HepG2 (cell line): ENCODE data around the gene SYNPO. TPM values are rescaled to one million over a fixed set of nuclear protein-coding genes. Genes with fewer than 3 reads are reported as not detected.

Experiments used
- ATAC-seq: fragments of 200-7000 bp; cut with Tn5 transposase; 3 replicates; pipeline ENCODE4 v1.9.1; 2020; ENCODE audit warnings: mild to moderate bottlenecking, moderate library complexity
- BruUV-seq: library from RNA; stranded (reverse); fragments of 400-500 nt; replicated peaks from 2 replicates; lab custom pipeline; 2021; lab: Mats Ljungman, UMichigan
- CTCF ChIA-PET: fragments of 300-600 bp; formaldehyde crosslinking; extraction: SDS; loops from one replicate; lab custom pipeline; 2021; ENCODE audit warnings: low total read pairs, inconsistent platforms, low intra/inter-chr PET ratio; lab: Yijun Ruan, JAX
- POLR2A ChIA-PET: fragments of 350-600 bp; sonication (Branson Sonifier 250); formaldehyde crosslinking; loops from one replicate; lab custom pipeline; 2020; ENCODE audit warnings: antibody characterized with exemption, inconsistent platforms; lab: Yijun Ruan, JAX
- DNase-seq: peaks from one replicate; pipeline ENCODE4 v3.0.0-alpha.2; 2015; ENCODE audit warnings: low spot score
- FAIRE-seq: peaks from 3 replicates; lab custom pipeline; 2011; peaks lifted over from hg19 to GRCh38; lab: Jason Lieb, UNC
- H2AFZ ChIP-seq: one replicate; pipeline ENCODE4 v1.6.1; 2011; ENCODE audit warnings: low read length, inconsistent platforms
- H3K27ac ChIP-seq: fragments of 300-600 bp; 3 replicates; pipeline ENCODE4 v1.8.0; 2011; ENCODE audit warnings: mixed run types, mild to moderate bottlenecking, mixed read lengths, low read length, inconsistent platforms; ENCODE audit not compliant: insufficient read depth; ENCODE audit errors: extremely low read length
- H3K27me3 ChIP-seq, 2 experiments: fragments of 200-600 bp in 1 of 2; 2 replicates in 1 of 2; 3 replicates in 1 of 2; pipeline versions ENCODE4 v1.6.0 to v1.8.0; 2011; ENCODE audit warnings: low read length in 2 of 2, mild to moderate bottlenecking in 2 of 2, moderate library complexity in 2 of 2, inconsistent platforms in 1 of 2; ENCODE audit not compliant: insufficient read depth in 2 of 2, control insufficient read depth in 1 of 2
- H3K36me3 ChIP-seq, 2 experiments: fragments of 200-600 bp in 1 of 2; replicated peaks in 1 of 2; 2 replicates in 1 of 2; 3 replicates in 1 of 2; pipeline versions ENCODE4 v1.5.1 to v1.8.0; 2011; ENCODE audit warnings: low read length in 2 of 2, inconsistent platforms in 1 of 2; ENCODE audit not compliant: insufficient read depth in 2 of 2, control insufficient read depth in 1 of 2
- H3K4me1 ChIP-seq: 2 replicates; pipeline ENCODE4 v1.5.1; 2012; ENCODE audit warnings: low read length, inconsistent platforms; ENCODE audit not compliant: insufficient read depth
- H3K4me2 ChIP-seq: 2 replicates; pipeline ENCODE4 v1.6.0; 2011; ENCODE audit warnings: low read depth, low read length, inconsistent platforms
- H3K4me3 ChIP-seq, 3 experiments: fragments of 200-600 bp in 1 of 3; sonication (generic), shearing (Covaris generic) in 1 of 3; replicated peaks in 1 of 3; 2 replicates each; pipeline ENCODE4 v1.5.1; 2011 to 2016; ENCODE audit warnings: low read length in 3 of 3, inconsistent platforms in 2 of 3, low read depth in 2 of 3, mild to moderate bottlenecking in 2 of 3, control low read depth in 1 of 3, mixed read lengths in 1 of 3; ENCODE audit not compliant: insufficient read depth in 1 of 3
- H3K79me2 ChIP-seq: one replicate; pipeline ENCODE4 v1.6.1; 2011; ENCODE audit warnings: low read length, inconsistent platforms; ENCODE audit not compliant: insufficient read depth
- H3K9ac ChIP-seq: 2 replicates; pipeline ENCODE4 v1.6.0; 2011; ENCODE audit warnings: mild to moderate bottlenecking, low read depth, low read length, inconsistent platforms; ENCODE audit not compliant: insufficient read depth
- H3K9me3 ChIP-seq: 2 replicates; pipeline ENCODE4 v1.5.1; 2012; ENCODE audit warnings: mild to moderate bottlenecking, low read length
- H4K20me1 ChIP-seq: 2 replicates; pipeline ENCODE4 v1.6.0; 2011; ENCODE audit warnings: inconsistent platforms, mild to moderate bottlenecking, low read length, moderate library complexity; ENCODE audit not compliant: insufficient read depth
- BHLHE40 ChIP-seq: IDR thresholded peaks from 2 replicates; pipeline ENCODE4 v1.6.1; 2011; ENCODE audit warnings: low read length, improper control_type of control experiment
- CBX5 ChIP-seq: sonication (generic); formaldehyde crosslinking; IDR thresholded peaks from 2 replicates; pipeline ENCODE4 v1.4.0; 2020; ENCODE audit warnings: missing genetic modification reagents, borderline replicate concordance
- GPN1 ChIP-seq: sonication (generic); formaldehyde crosslinking; IDR thresholded peaks from 2 replicates; pipeline ENCODE4 v1.5.1; 2020; ENCODE audit warnings: missing genetic modification reagents, borderline replicate concordance
- HNF4A ChIP-seq: sonication (generic); formaldehyde crosslinking; IDR thresholded peaks from 2 replicates; pipeline ENCODE4 v1.4.0; 2020; ENCODE audit warnings: missing genetic modification reagents
- MLXIP ChIP-seq: sonication (generic); formaldehyde crosslinking; IDR thresholded peaks from 2 replicates; pipeline ENCODE4 v1.9.0; 2021; ENCODE audit warnings: missing genetic modification reagents, borderline replicate concordance
- PPARG ChIP-seq: conservative IDR thresholded peaks from 2 replicates; pipeline ENCODE4 v1.6.1; 2016; ENCODE audit warnings: missing biosample characterization, missing genetic modification reagents
- ZBTB38 ChIP-seq: sonication (generic); formaldehyde crosslinking; IDR thresholded peaks from 2 replicates; pipeline ENCODE4 v1.5.1; 2020; ENCODE audit warnings: mild to moderate bottlenecking, missing genetic modification reagents
- ZNF121 ChIP-seq: sonication (generic); formaldehyde crosslinking; IDR thresholded peaks from 2 replicates; pipeline ENCODE4 v1.5.0; 2020; ENCODE audit warnings: mild to moderate bottlenecking, missing genetic modification reagents
- ZNF256 ChIP-seq: sonication (generic); formaldehyde crosslinking; conservative IDR thresholded peaks from 2 replicates; pipeline ENCODE4 v1.4.0; 2020; ENCODE audit warnings: missing genetic modification reagents
- ZNF432 ChIP-seq: sonication (generic); formaldehyde crosslinking; IDR thresholded peaks from 2 replicates; pipeline ENCODE4 v1.5.0; 2020; ENCODE audit warnings: missing genetic modification reagents, mild to moderate bottlenecking, borderline replicate concordance
- ZNF615 ChIP-seq: sonication (generic); formaldehyde crosslinking; IDR thresholded peaks from 2 replicates; pipeline ENCODE4 v1.5.0; 2020; ENCODE audit warnings: mild to moderate bottlenecking, missing genetic modification reagents, borderline replicate concordance
- WGBS: methylation state at CpG from one replicate; pipeline ENCODE4 v1.1.6; 2017; ENCODE audit warnings: low lambda C conversion rate; 5-methylcytosine and 5-hydroxymethylcytosine counted together
- in situ Hi-C: cut with HindIII; loops from 2 replicates; pipeline ENCODE4 v1.10.0; 2017; ENCODE audit warnings: low pct_unique_long_range_greater_than_20kb; ENCODE audit not compliant: extremely low pct_ligation_motif_present
- intact Hi-C: fragments of 100-400 bp; cut with micrococcal nuclease; formaldehyde crosslinking; loops from one replicate; pipeline ENCODE4 v1.10.0; 2022; ENCODE audit not compliant: unreplicated experiment
- polyA plus RNA-seq, 8 experiments: library from polyadenylated mRNA; depleted of rRNA in 3 of 8; stranded (reverse) in 7 of 8; unstranded in 1 of 8; fragments of >200 nt; fragmentation: Illumina TruSeq in 4 of 8; extraction: Trizol in 4 of 8; gene quantifications; 2 replicates each; pipeline versions ENCODE4 v1.2.1 to v1.2.3, GENCODE V29; 2011 to 2016; ENCODE audit warnings: low read depth in 4 of 8, missing spikeins in 1 of 8, mixed read lengths in 1 of 8; ENCODE audit not compliant: insufficient read depth in 1 of 8
- total RNA-seq, 5 experiments: library from RNA; depleted of rRNA; stranded (reverse); fragments of >200 nt; fragmentation: Illumina TruSeq; extraction: Trizol; gene quantifications; 2 replicates each; pipeline ENCODE4 v1.2.3, GENCODE V29; 2016; ENCODE audit warnings: low read depth in 1 of 5

SYNPO gene
- total and polyA plus RNA-seq, 2 of the 13 experiments (the other 11 are each of a cell fraction or from before 2014, with no cell fraction given): 0.09 to 0.30 TPM

GRCh38 chr5:150606476-150606875 lies 34.0 kb upstream of the SYNPO start:
- CTCF ChIA-PET: no interaction called here
- BruUV-seq: no TSS peak
- intact Hi-C loops (no loop called here), in situ Hi-C loops (no loop called here)
- H2AFZ ChIP-seq: no peak overlapping the region
- no peaks in the 10 kb centered on the region for H4K20me1 ChIP-seq
- H3K4me3 ChIP-seq: no peak overlapping the region
- peaks cover 41% of the 10 kb centered on the region for H3K4me1 ChIP-seq
- POLR2A ChIA-PET: no interaction called here
- no peaks in the 10 kb centered on the region for H3K36me3 ChIP-seq
- no peak overlapping the region for H3K4me2 ChIP-seq
- TF ChIP-seq MLXIP (no peak), ZNF432 (CRISPR knock-in tag) (no peak), GPN1 (CRISPR knock-in tag) (no peak), ZBTB38 (CRISPR knock-in tag) (no peak), CBX5 (no peak), ZNF615 (CRISPR knock-in tag) (no peak), HNF4A (CRISPR knock-in tag) (no peak), ZNF256 (CRISPR knock-in tag) (no peak), ZNF121 (CRISPR knock-in tag) (no peak), PPARG (CRISPR knock-in tag) (no peak), BHLHE40 (no peak)
- no peaks in the 10 kb centered on the region for H3K79me2 ChIP-seq
- WGBS: 58% methylated on average over 6 of the region's 9 CpGs
- no peak overlapping the region for H3K9ac ChIP-seq
- H3K27me3 ChIP-seq: peaks cover 0 to 10% of the 10 kb centered on the region in 2 experiments; a peak in 2 of 5 replicates
- no peak for DNase-seq
- no peak for FAIRE-seq
- no peaks in the 10 kb centered on the region for H3K9me3 ChIP-seq
- H3K27ac ChIP-seq: no peak overlapping the region
- ATAC-seq: no peak
